K562 (cell line): ENCODE results near the gene ATP6V0A4.

Source experiments
- ETV5 ChIP-seq: sonication (generic); formaldehyde crosslinking; IDR thresholded peaks from 2 replicates; pipeline ENCODE4 v1.4.0; 2020; ENCODE audit warnings: low read depth, mild to moderate bottlenecking, missing genetic modification reagents
- HMGXB4 ChIP-seq: sonication (generic); formaldehyde crosslinking; IDR thresholded peaks from 2 replicates; pipeline ENCODE4 v1.8.1; 2023; ENCODE audit warnings: mild to moderate bottlenecking, missing genetic modification reagents
- POLR2A ChIP-seq: fragments of 450-650 bp; conservative IDR thresholded peaks from 2 replicates; pipeline ENCODE4 v1.6.1; 2016
- POLR2AphosphoS5 ChIP-seq: IDR thresholded peaks from 2 replicates; pipeline ENCODE4 v1.6.1; 2011; ENCODE audit warnings: mild to moderate bottlenecking, low read depth, low read length, moderate library complexity; ENCODE audit not compliant: control insufficient read depth, insufficient read depth
- RAD21 ChIP-seq, 2 experiments: fragments of 250-450 bp in 1 of 2; fragments of 450-650 bp in 1 of 2; sonication (Bioruptor Pico) in 1 of 2; formaldehyde crosslinking in 1 of 2; IDR thresholded peaks in 1 of 2; conservative IDR thresholded peaks in 1 of 2; 2 replicates each; pipeline versions ENCODE4 v1.4.0 to v1.8.0; 2020 to 2022; ENCODE audit warnings: mild to moderate bottlenecking in 2 of 2, moderate library complexity in 1 of 2
- SIN3A ChIP-seq, 2 experiments: fragments of 150-350 bp in 1 of 2; IDR thresholded peaks; 2 replicates each; pipeline ENCODE4 v1.6.1; 2011 to 2016; ENCODE audit warnings: borderline replicate concordance in 2 of 2, low read depth in 2 of 2, low read length in 2 of 2, mild to moderate bottlenecking in 2 of 2, moderate library complexity in 2 of 2; ENCODE audit not compliant: control insufficient read depth in 1 of 2

- TF ChIP-seq SIN3A (IDR thresholded peaks at IDR 0.05; ENCODE audit: borderline replicate concordance in 2 of 2, control insufficient read depth in 1 of 2, low read depth in 2 of 2, low read length in 2 of 2) (no peak), ETV5 (CRISPR knock-in tag) (no peak), HMGXB4 (no peak), POLR2A (no peak), POLR2AphosphoS5 (no peak), RAD21 (CRISPR knock-in tag; conservative IDR thresholded peaks at IDR 0.05 in 1 of 2, IDR thresholded peaks at IDR 0.05 in 1 of 2) (no peak)
Observed at GRCh38 chr7:138768241-138768640, 29.8 kb downstream of the ATP6V0A4 start.
